HepG2 (cell line): ENCODE measurements around the gene ANKRD12. TPM values are rescaled to one million over a fixed set of nuclear protein-coding genes. Genes with fewer than 3 reads are reported as not detected.

Experiments used
- BHLHE40 ChIP-seq: IDR thresholded peaks from 2 replicates; pipeline ENCODE4 v1.6.1; 2011; ENCODE audit warnings: low read length, improper control_type of control experiment
- EP300 ChIP-seq, 3 experiments: sonication (generic) in 1 of 3; formaldehyde crosslinking in 1 of 3; IDR thresholded peaks; 2 replicates each; pipeline versions ENCODE4 v1.5.1 to v1.6.1; 2011 to 2020; ENCODE audit warnings: low read depth in 2 of 3, low read length in 2 of 3, borderline replicate concordance in 1 of 3, improper control_type of control experiment in 1 of 3, mild to moderate bottlenecking in 1 of 3, missing genetic modification reagents in 1 of 3, moderate library complexity in 1 of 3
- KLF9 ChIP-seq: IDR thresholded peaks from 2 replicates; pipeline ENCODE4 v1.6.1; 2016; ENCODE audit warnings: low read depth
- MXD4 ChIP-seq: IDR thresholded peaks from 2 replicates; pipeline ENCODE4 v1.6.1; 2016; ENCODE audit warnings: mild to moderate bottlenecking, missing biosample characterization, missing genetic modification reagents
- POLR2AphosphoS5 ChIP-seq: IDR thresholded peaks from 2 replicates; pipeline ENCODE4 v1.6.1; 2012; ENCODE audit warnings: low read depth, low read length
- RFXANK ChIP-seq: IDR thresholded peaks from 2 replicates; pipeline ENCODE4 v1.6.1; 2016
- RFXAP ChIP-seq: sonication (generic); formaldehyde crosslinking; IDR thresholded peaks from 2 replicates; pipeline ENCODE4 v1.4.0; 2020; ENCODE audit warnings: missing genetic modification reagents, borderline replicate concordance
- TEAD2 ChIP-seq: sonication (generic); formaldehyde crosslinking; IDR thresholded peaks from 2 replicates; pipeline ENCODE4 v1.9.0; 2021; ENCODE audit warnings: missing genetic modification reagents
- ZBTB1 ChIP-seq: sonication (generic); formaldehyde crosslinking; IDR thresholded peaks from 2 replicates; pipeline ENCODE4 v1.4.0; 2020; ENCODE audit warnings: missing genetic modification reagents, borderline replicate concordance
- ZNF550 ChIP-seq: sonication (generic); formaldehyde crosslinking; IDR thresholded peaks from 2 replicates; pipeline ENCODE4 v1.4.0; 2020; ENCODE audit warnings: mild to moderate bottlenecking, missing genetic modification reagents, borderline replicate concordance
- ZNF577 ChIP-seq: sonication (generic); formaldehyde crosslinking; IDR thresholded peaks from 2 replicates; pipeline ENCODE4 v1.4.0; 2020; ENCODE audit warnings: mild to moderate bottlenecking, low read depth, missing genetic modification reagents, borderline replicate concordance
- ZNF589 ChIP-seq: sonication (generic); formaldehyde crosslinking; conservative IDR thresholded peaks from 2 replicates; pipeline ENCODE4 v1.8.0; 2022; ENCODE audit warnings: mild to moderate bottlenecking, moderate library complexity, missing genetic modification reagents
- ZNF598 ChIP-seq: sonication (generic); formaldehyde crosslinking; IDR thresholded peaks from 2 replicates; pipeline ENCODE4 v1.5.1; 2020; ENCODE audit warnings: mild to moderate bottlenecking, missing genetic modification reagents, borderline replicate concordance
- ZNF674 ChIP-seq: sonication (generic); formaldehyde crosslinking; IDR thresholded peaks from 2 replicates; pipeline ENCODE4 v1.5.0; 2020; ENCODE audit warnings: low read depth, mild to moderate bottlenecking, missing genetic modification reagents
- ZNF850 ChIP-seq: sonication (generic); formaldehyde crosslinking; conservative IDR thresholded peaks from 2 replicates; pipeline ENCODE4 v1.9.0; 2021; ENCODE audit warnings: mild to moderate bottlenecking, missing genetic modification reagents
- polyA plus RNA-seq, 8 experiments: library from polyadenylated mRNA; depleted of rRNA in 3 of 8; stranded (reverse) in 7 of 8; unstranded in 1 of 8; fragments of >200 nt; fragmentation: Illumina TruSeq in 4 of 8; extraction: Trizol in 4 of 8; gene quantifications; 2 replicates each; pipeline versions ENCODE4 v1.2.1 to v1.2.3, GENCODE V29; 2011 to 2016; ENCODE audit warnings: low read depth in 4 of 8, missing spikeins in 1 of 8, mixed read lengths in 1 of 8; ENCODE audit not compliant: insufficient read depth in 1 of 8
- total RNA-seq, 5 experiments: library from RNA; depleted of rRNA; stranded (reverse); fragments of >200 nt; fragmentation: Illumina TruSeq; extraction: Trizol; gene quantifications; 2 replicates each; pipeline ENCODE4 v1.2.3, GENCODE V29; 2016; ENCODE audit warnings: low read depth in 1 of 5
- TF ChIP-seq, protein P1 (sequence below): sonication (generic); formaldehyde crosslinking; IDR thresholded peaks from 2 replicates; pipeline ENCODE4 v1.4.0; 2020; ENCODE audit warnings: missing genetic modification reagents, mild to moderate bottlenecking, borderline replicate concordance
- TF ChIP-seq, protein P2 (sequence below): sonication (generic); formaldehyde crosslinking; IDR thresholded peaks from 2 replicates; pipeline ENCODE4 v1.4.0; 2020; ENCODE audit warnings: low read depth, missing genetic modification reagents
- TF ChIP-seq, protein P3 (sequence below): conservative IDR thresholded peaks from 2 replicates; pipeline ENCODE4 v1.6.1; 2018; ENCODE audit warnings: missing genetic modification reagents

The ANKRD12 gene
- total and polyA plus RNA-seq, 2 of the 13 experiments (the other 11 are each of a cell fraction or from before 2014, with no cell fraction given) = 6.0 to 23.2 TPM

DNA sequence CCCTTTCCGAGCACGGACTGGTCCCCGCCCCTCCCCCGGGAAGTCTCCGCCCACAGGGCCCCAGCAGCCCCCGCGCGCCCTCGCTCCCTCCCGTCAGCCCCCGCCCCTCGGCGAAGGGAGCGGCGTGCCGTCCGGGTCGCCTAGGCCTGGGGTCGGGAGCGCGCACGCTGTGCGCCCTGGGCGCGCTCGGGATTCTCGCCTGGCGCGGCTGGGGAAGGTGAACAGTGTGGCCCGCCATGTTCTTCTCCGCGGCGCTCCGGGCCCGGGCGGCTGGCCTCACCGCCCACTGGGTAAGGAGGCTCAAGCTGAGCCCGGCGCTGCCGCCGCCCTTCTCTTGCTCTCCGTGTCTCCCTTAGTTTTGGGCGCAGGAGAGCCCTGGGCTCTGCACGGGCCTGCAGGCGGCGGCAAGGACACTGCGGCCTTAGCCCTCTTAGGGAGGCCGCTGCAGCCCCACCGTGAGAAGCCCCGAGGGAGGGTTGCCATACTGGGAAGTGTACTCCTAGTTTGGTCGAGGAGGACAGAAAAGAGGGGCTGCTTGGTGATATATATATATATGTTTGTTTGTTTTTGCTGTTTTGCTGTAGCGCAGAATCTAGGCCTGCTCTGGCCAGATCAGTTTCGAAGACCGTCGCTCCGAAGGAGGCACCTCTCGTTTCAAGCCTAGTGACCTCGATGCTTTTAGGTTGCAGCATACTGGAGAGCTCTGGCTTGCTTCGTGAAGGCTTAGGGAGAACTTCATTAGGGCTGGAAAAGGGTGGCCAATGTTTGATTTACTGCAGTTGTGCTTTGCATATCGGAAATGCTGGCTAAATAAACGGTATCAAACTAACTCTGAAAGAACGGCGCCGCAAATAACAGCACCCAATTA is 33.8 kb upstream of the ANKRD12 start, which contains the start of gene NDUFV2 (continued):
- TF ChIP-seq, protein P1, sequence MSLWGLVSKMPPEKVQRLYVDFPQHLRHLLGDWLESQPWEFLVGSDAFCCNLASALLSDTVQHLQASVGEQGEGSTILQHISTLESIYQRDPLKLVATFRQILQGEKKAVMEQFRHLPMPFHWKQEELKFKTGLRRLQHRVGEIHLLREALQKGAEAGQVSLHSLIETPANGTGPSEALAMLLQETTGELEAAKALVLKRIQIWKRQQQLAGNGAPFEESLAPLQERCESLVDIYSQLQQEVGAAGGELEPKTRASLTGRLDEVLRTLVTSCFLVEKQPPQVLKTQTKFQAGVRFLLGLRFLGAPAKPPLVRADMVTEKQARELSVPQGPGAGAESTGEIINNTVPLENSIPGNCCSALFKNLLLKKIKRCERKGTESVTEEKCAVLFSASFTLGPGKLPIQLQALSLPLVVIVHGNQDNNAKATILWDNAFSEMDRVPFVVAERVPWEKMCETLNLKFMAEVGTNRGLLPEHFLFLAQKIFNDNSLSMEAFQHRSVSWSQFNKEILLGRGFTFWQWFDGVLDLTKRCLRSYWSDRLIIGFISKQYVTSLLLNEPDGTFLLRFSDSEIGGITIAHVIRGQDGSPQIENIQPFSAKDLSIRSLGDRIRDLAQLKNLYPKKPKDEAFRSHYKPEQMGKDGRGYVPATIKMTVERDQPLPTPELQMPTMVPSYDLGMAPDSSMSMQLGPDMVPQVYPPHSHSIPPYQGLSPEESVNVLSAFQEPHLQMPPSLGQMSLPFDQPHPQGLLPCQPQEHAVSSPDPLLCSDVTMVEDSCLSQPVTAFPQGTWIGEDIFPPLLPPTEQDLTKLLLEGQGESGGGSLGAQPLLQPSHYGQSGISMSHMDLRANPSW (CRISPR knock-in tag) = no peak
- TF ChIP-seq ZNF577 (no peak), RFXAP (no peak; the same call in 1 of the 2 replicates), MXD4 (CRISPR knock-in tag) (peak; percentile 57; the same call in 1 of the 2 replicates), ZNF674 (no peak), BHLHE40 (peak; percentile 61), RFXANK (CRISPR knock-in tag) (no peak), ZNF598 (CRISPR knock-in tag) (peak; percentile 85; the same call in 1 of the 2 replicates), ZNF550 (CRISPR knock-in tag) (no peak), ZNF589 (CRISPR knock-in tag) (no peak), ZNF850 (CRISPR knock-in tag) (0 out of 2 replicates have a peak, but pooled peaks have one; percentile 85), TEAD2 (no peak), KLF9 (CRISPR knock-in tag) (no peak), POLR2AphosphoS5 (peak; percentile 57; the same call in 1 of the 2 replicates), ZBTB1 (CRISPR knock-in tag) (no peak), EP300 (IDR thresholded peaks at IDR 0.05; ENCODE audit: low read depth in 2 of 2, low read length in 2 of 2) (peak in 1 of 2 experiments; percentile 23; a peak in 1 of 4 replicates), EP300 (CRISPR knock-in tag; IDR thresholded peaks at IDR 0.05; ENCODE audit: borderline replicate concordance) (no peak)
- TF ChIP-seq, protein P2, sequence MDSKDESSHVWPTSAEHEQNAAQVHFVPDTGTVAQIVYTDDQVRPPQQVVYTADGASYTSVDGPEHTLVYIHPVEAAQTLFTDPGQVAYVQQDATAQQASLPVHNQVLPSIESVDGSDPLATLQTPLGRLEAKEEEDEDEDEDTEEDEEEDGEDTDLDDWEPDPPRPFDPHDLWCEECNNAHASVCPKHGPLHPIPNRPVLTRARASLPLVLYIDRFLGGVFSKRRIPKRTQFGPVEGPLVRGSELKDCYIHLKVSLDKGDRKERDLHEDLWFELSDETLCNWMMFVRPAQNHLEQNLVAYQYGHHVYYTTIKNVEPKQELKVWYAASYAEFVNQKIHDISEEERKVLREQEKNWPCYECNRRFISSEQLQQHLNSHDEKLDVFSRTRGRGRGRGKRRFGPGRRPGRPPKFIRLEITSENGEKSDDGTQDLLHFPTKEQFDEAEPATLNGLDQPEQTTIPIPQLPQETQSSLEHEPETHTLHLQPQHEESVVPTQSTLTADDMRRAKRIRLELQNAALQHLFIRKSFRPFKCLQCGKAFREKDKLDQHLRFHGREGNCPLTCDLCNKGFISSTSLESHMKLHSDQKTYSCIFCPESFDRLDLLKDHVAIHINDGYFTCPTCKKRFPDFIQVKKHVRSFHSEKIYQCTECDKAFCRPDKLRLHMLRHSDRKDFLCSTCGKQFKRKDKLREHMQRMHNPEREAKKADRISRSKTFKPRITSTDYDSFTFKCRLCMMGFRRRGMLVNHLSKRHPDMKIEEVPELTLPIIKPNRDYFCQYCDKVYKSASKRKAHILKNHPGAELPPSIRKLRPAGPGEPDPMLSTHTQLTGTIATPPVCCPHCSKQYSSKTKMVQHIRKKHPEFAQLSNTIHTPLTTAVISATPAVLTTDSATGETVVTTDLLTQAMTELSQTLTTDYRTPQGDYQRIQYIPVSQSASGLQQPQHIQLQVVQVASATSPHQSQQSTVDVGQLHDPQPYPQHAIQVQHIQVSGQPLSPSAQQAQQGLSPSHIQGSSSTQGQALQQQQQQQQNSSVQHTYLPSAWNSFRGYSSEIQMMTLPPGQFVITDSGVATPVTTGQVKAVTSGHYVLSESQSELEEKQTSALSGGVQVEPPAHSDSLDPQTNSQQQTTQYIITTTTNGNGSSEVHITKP (CRISPR knock-in tag) = peak; percentile 82
- TF ChIP-seq, protein P3, sequence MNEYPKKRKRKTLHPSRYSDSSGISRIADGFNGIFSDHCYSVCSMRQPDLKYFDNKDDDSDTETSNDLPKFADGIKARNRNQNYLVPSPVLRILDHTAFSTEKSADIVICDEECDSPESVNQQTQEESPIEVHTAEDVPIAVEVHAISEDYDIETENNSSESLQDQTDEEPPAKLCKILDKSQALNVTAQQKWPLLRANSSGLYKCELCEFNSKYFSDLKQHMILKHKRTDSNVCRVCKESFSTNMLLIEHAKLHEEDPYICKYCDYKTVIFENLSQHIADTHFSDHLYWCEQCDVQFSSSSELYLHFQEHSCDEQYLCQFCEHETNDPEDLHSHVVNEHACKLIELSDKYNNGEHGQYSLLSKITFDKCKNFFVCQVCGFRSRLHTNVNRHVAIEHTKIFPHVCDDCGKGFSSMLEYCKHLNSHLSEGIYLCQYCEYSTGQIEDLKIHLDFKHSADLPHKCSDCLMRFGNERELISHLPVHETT (CRISPR knock-in tag) = 0 out of 2 replicates have a peak, but pooled peaks have one; percentile 55
